OCI-LY7 (cell line): Measurements from ENCODE around the gene PDS5B. TPM values are rescaled to one million over a fixed set of nuclear protein-coding genes. Genes with fewer than 3 reads are reported as not detected.

Experiments
- BruUV-seq: library from RNA; stranded (reverse); fragments of 400-500 nt; replicated peaks from 2 replicates; lab custom pipeline; 2021; lab: Mats Ljungman, UMichigan
- CTCF ChIA-PET: fragments of 300-600 bp; sonication (Branson Sonifier 250); formaldehyde crosslinking; loops from one replicate; lab custom pipeline; 2022; ENCODE audit warnings: antibody characterized with exemption; ENCODE audit not compliant: unreplicated experiment; lab: Charles Lee
- POLR2A ChIA-PET: fragments of 300-600 bp; sonication (Branson Sonifier 250); formaldehyde crosslinking; loops from one replicate; lab custom pipeline; 2022; ENCODE audit warnings: antibody characterized with exemption; lab: Charles Lee
- DNase-seq: peaks from one replicate; pipeline ENCODE4 v3.0.0-alpha.2; 2015; ENCODE audit warnings: low spot score
- H2AFZ ChIP-seq: fragments of 200-600 bp; sonication (generic), shearing (Covaris generic); 2 replicates; pipeline ENCODE4 v1.6.1; 2014; ENCODE audit warnings: mild to moderate bottlenecking, antibody characterized with exemption, low read length, moderate library complexity
- H3K27ac ChIP-seq: fragments of 200-600 bp; sonication (generic); 2 replicates; pipeline ENCODE4 v1.5.1; 2014; ENCODE audit warnings: mixed run types, low read depth, mild to moderate bottlenecking, moderate library complexity, low read length, inconsistent platforms; ENCODE audit not compliant: poor library complexity, severe bottlenecking
- H3K36me3 ChIP-seq: fragments of 200-600 bp; sonication (generic); 2 replicates; pipeline ENCODE4 v1.6.1; 2014; ENCODE audit warnings: mild to moderate bottlenecking, antibody characterized with exemption, low read length, moderate library complexity, mixed read lengths; ENCODE audit not compliant: insufficient read depth
- H3K4me1 ChIP-seq: fragments of 200-600 bp; sonication (generic); 2 replicates; pipeline ENCODE4 v1.5.1; 2014; ENCODE audit warnings: mild to moderate bottlenecking, low read length; ENCODE audit not compliant: insufficient read depth, poor library complexity, severe bottlenecking
- H3K4me2 ChIP-seq: fragments of 200-600 bp; sonication (generic); 2 replicates; pipeline ENCODE4 v1.6.1; 2014; ENCODE audit warnings: mild to moderate bottlenecking, low read length
- H3K4me3 ChIP-seq: fragments of 200-600 bp; sonication (generic); 2 replicates; pipeline ENCODE4 v1.5.1; 2014; ENCODE audit warnings: mild to moderate bottlenecking, low read depth, low read length; ENCODE audit not compliant: poor library complexity, severe bottlenecking
- H3K79me2 ChIP-seq: fragments of 200-600 bp; sonication (generic); 2 replicates; pipeline ENCODE4 v1.6.1; 2016; ENCODE audit warnings: low read depth, mild to moderate bottlenecking, low read length, moderate library complexity, mixed read lengths; ENCODE audit not compliant: insufficient read depth
- H3K9me2 ChIP-seq: fragments of 200-600 bp; sonication (generic); 2 replicates; pipeline ENCODE4 v1.6.1; 2016; ENCODE audit warnings: mild to moderate bottlenecking, low read length, mixed read lengths; ENCODE audit not compliant: insufficient read depth
- H3K9me3 ChIP-seq: fragments of 200-600 bp; sonication (generic); 2 replicates; pipeline ENCODE4 v1.6.1; 2014; ENCODE audit warnings: mild to moderate bottlenecking, mixed run types, low read length, mixed read lengths
- H4K20me1 ChIP-seq: fragments of 200-600 bp; sonication (generic); 2 replicates; pipeline ENCODE4 v1.6.1; 2014; ENCODE audit warnings: mild to moderate bottlenecking, antibody characterized with exemption, low read length, moderate library complexity, mixed read lengths; ENCODE audit not compliant: insufficient read depth
- EZH2phosphoT487 ChIP-seq: fragments of 200-600 bp; sonication (generic); IDR thresholded peaks from 2 replicates; pipeline ENCODE4 v1.6.1; 2018; ENCODE audit warnings: low read depth, borderline replicate concordance, mild to moderate bottlenecking, mixed run types, antibody characterized with exemption, low read length, moderate library complexity, mixed read lengths
- intact Hi-C: fragments of 100-400 bp; cut with micrococcal nuclease; formaldehyde crosslinking; loops from one replicate; pipeline ENCODE4 v1.10.0; 2022; ENCODE audit not compliant: unreplicated experiment
- total RNA-seq, 2 experiments: library from RNA; depleted of rRNA in 1 of 2; stranded (reverse); fragments of >200 nt in 1 of 2; shearing (Covaris generic) in 1 of 2; gene quantifications; 2 replicates each; pipeline ENCODE4 v1.2.3, GENCODE V29; 2014 to 2022
- TF ChIP-seq, protein P1 (sequence below): fragments of 200-600 bp; sonication (generic); conservative IDR thresholded peaks from 2 replicates; pipeline ENCODE4 v1.5.1; 2014; ENCODE audit warnings: mild to moderate bottlenecking, antibody characterized with exemption, low read length, moderate library complexity, mixed read lengths

The PDS5B gene
- total RNA-seq, 2 experiments from 2014 or later = 34.1 to 70.4 TPM

DNA sequence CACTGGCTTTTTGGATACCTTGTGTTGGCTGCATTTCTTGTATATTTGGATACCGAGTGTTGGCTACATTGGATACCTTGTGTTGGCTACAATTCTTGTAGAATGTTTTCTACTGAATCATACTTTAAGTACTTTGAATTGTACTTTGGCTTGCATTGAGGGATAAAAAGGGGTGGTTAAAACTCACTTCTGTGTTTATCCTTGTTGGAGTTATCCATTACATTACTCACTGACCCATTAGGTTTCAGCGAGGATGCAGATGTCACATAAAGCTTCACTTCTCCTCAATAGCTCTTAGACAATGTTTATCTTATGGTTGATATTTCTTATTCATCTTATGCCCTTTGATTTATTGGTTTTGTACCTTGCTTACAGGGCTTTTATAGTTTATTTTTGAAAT lies 43.1 kb downstream of the PDS5B start:
- CTCF ChIA-PET = no interaction called here
- Histone ChIP-seq H3K36me3 (peaks cover 32% of the 10 kb centered on the region), H4K20me1 (0 out of 2 replicates have a peak, but pooled peaks cover 5% of the 10 kb centered on the region), H3K4me3 (no peak overlapping the region), H3K4me2 (no peak overlapping the region), H3K4me1 (peaks cover 28% of the 10 kb centered on the region), H3K79me2 (peaks cover 100% of the 10 kb centered on the region), H3K9me2 (no peaks in the 10 kb centered on the region), H2AFZ (no peak overlapping the region), H3K27ac (no peak overlapping the region), H3K9me3 (peaks cover 11% of the 10 kb centered on the region; the same call in 1 of the 2 replicates)
- no peak for DNase-seq
- TF ChIP-seq, protein P1, sequence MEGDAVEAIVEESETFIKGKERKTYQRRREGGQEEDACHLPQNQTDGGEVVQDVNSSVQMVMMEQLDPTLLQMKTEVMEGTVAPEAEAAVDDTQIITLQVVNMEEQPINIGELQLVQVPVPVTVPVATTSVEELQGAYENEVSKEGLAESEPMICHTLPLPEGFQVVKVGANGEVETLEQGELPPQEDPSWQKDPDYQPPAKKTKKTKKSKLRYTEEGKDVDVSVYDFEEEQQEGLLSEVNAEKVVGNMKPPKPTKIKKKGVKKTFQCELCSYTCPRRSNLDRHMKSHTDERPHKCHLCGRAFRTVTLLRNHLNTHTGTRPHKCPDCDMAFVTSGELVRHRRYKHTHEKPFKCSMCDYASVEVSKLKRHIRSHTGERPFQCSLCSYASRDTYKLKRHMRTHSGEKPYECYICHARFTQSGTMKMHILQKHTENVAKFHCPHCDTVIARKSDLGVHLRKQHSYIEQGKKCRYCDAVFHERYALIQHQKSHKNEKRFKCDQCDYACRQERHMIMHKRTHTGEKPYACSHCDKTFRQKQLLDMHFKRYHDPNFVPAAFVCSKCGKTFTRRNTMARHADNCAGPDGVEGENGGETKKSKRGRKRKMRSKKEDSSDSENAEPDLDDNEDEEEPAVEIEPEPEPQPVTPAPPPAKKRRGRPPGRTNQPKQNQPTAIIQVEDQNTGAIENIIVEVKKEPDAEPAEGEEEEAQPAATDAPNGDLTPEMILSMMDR = no peak
- no peak for TF ChIP-seq EZH2phosphoT487
- no TSS peak for BruUV-seq
- POLR2A ChIA-PET = interaction anchor here (0.8 to 1.1 kb wide), 2 partner anchors 13 to 30 kb away, joined by 3 read pairs; no protein-coding TSS in a partner anchor
- intact Hi-C loops = no loop called here

DNA sequence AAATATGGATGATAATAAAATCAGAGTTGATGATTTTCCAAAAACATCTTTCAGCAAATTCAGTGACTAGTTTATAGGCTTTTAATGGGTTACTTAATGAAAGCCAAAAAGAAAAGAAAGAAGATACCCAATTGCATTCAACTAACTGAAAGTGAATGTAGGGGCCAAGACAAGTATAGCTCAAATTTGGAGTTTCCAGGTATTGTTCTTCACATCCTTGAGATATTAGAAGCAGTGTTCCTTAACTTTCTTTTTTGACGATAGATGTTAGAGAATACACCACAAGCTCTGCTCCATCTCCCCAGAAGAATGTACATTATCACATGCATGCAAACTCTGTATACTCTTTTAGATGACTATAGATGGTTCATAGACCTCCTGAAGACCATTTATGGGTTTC lies 43.6 kb downstream of the PDS5B start:
- intact Hi-C loops = no loop called here
- Histone ChIP-seq H3K27ac (no peak overlapping the region), H3K4me1 (peaks cover 29% of the 10 kb centered on the region), H3K9me3 (peaks cover 5% of the 10 kb centered on the region; the same call in 1 of the 2 replicates), H3K4me3 (no peak overlapping the region), H3K4me2 (no peak overlapping the region), H4K20me1 (0 out of 2 replicates have a peak, but pooled peaks cover 5% of the 10 kb centered on the region), H3K79me2 (peaks cover 100% of the 10 kb centered on the region), H3K9me2 (no peaks in the 10 kb centered on the region), H2AFZ (no peak overlapping the region), H3K36me3 (peaks cover 27% of the 10 kb centered on the region)
- TF ChIP-seq, protein P1 = no peak
- no peak for TF ChIP-seq EZH2phosphoT487
- BruUV-seq = no TSS peak
- DNase-seq = no peak
- CTCF ChIA-PET = no interaction called here
- POLR2A ChIA-PET = interaction anchor here (1.1 kb wide), 1 partner anchor 13 kb away, joined by 3 read pairs; no protein-coding TSS in a partner anchor

DNA sequence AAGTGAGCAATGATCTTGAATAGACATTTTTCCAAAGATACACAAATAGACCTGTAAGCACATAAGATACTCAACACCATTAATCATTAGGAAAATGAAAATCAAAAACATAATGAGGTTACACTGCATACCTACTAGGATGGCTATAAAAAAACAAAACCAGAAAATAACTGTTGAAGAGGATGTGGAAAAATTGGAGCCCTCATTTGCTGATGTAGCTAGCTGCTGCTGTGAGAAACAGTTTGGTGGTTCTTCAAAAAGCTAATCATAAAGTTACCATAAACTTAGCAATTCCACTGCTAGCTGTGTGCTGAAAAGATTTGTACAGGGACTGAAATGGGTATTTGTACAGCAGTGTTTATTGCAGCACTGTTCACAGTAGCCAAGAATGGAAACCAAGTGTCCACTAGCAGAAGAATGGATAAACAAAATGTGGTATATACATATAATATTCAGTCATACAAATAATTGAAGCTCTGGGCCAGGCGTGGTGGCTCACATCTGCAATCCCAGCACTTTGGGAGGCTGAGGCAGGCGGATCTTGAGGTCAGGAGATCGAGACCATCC lies 46.2 kb downstream of the PDS5B start:
- peaks cover 4% of the 10 kb centered on the region; the same call in 1 of the 2 replicates for H3K9me3 ChIP-seq
- H3K36me3 ChIP-seq = peaks cover 20% of the 10 kb centered on the region
- H4K20me1 ChIP-seq = peaks cover 18% of the 10 kb centered on the region; the same call in 1 of the 2 replicates
- TSS peak; percentile 31 for BruUV-seq
- H3K4me1 ChIP-seq = peaks cover 29% of the 10 kb centered on the region
- ChIA-PET POLR2A (interaction anchor here (0.7 to 2.1 kb wide), 8 partner anchors 9 to 44 kb away, joined by 3 to 9 read pairs (median 4); no protein-coding TSS in a partner anchor), CTCF (no interaction called here)
- TF ChIP-seq, protein P1 = no peak
- no peak for TF ChIP-seq EZH2phosphoT487
- no peaks in the 10 kb centered on the region for H3K9me2 ChIP-seq
- no peak overlapping the region for H3K27ac ChIP-seq
- intact Hi-C loops = no loop called here
- peaks cover 92% of the 10 kb centered on the region for H3K79me2 ChIP-seq
- peak overlapping the region; percentile 9; the same call in 1 of the 2 replicates for H3K4me2 ChIP-seq
- H2AFZ ChIP-seq = no peak overlapping the region
- no peak for DNase-seq
- H3K4me3 ChIP-seq = no peak overlapping the region
